Activated CD4-positive, alpha-beta T cell treated with anti-CD3 and anti-CD28 coated beads, Interleukin-2, amount 50 U/mL, for 1 hour (primary cell): ENCODE results near the gene YTHDF1.

ENCODE experiments used
- DNase-seq: peaks from one replicate; pipeline ENCODE4 v3.0.0-alpha.2; 2020

The YTHDF1 gene

DNA sequence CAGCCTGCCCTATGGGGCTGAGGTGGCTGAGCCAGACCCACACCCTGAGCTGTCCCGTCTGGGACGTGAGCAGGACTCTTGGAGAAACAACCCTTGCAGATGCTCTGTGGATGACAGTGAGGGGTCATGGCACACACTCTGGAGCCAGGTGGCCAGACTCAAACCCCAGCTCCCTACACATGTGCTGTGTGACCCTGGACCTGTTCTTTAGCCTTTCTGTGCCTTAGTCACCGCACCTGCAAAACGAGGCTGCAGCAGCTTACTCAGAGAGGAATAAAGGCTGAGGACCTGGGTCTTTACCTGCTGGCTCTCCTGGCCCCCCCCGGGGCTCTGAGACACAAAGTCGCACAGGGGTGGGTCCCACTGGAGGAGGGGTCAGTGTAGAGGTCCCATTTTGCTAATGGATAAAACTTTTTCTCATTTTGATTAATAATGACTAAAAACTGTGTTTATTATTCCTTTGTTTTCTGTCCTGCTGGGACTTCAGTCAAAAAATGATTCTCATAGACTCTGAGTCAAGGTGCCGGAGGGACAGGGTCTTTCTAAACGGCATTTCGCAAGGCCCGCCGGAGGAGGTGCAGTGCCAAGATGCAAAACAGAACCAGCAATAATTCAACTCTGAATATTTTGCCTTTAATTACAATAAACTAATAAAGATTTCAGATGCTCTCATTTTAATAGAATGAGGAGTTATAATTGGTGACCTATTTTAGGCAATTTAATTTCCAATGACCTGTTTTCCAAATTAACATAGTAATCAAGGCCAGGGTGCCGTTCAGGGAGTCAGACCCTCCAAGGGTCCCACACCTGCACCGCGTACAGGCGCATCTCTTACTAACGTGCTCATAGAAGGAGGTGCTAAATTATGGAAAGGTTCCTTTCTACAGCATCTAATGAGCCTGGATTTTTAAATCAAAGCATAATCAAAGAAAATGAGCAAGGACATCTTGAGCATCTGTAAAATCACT is 62.4 kb downstream of the YTHDF1 start:
- DNase-seq, result no peak

DNA sequence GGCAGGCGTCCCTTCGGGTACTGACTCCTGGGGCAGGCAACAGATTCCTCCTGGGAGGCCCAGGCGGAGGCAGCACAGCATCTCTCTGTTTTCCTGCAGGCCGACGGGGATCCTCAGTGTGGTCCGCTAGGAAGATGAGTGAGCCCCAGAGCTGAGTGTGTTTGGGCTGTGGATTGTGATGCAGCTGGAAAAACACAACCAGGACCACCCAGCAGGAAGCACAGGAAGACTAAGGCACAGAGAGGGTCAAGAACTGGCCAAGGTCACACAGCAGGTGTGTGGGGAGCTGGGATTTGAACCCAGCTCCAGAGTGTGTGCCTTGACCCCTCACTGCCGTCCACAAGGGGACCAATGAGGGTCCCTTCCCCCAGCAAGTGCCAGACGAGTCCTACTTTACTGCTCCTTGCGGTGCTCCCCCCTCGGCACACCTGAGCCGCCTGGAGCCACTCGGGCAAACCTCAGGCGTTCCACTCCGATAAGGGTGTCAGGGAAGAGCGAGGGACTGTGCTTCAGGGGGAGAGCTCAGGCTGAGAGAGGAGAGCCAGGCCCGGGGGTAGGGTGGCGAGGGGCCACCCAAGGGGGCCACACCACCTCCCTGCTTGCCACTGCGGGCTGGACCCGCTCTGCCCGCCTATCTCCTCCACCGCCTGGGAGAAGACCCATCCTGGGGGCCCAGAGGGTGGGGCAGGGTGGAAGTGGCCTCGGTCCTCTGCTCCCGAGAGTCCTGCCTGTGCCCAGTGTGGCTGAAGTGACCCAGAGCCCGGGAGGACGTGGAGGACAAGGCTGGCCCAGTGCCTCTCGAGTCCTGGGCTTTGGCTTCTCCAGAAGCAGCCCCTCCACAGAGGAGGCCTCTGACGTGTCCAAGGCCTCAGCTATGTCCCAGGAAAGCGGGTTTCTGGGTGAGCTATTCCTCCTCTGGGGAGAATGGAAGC is 63.3 kb downstream of the YTHDF1 start:
- DNase-seq, result no peak

DNA sequence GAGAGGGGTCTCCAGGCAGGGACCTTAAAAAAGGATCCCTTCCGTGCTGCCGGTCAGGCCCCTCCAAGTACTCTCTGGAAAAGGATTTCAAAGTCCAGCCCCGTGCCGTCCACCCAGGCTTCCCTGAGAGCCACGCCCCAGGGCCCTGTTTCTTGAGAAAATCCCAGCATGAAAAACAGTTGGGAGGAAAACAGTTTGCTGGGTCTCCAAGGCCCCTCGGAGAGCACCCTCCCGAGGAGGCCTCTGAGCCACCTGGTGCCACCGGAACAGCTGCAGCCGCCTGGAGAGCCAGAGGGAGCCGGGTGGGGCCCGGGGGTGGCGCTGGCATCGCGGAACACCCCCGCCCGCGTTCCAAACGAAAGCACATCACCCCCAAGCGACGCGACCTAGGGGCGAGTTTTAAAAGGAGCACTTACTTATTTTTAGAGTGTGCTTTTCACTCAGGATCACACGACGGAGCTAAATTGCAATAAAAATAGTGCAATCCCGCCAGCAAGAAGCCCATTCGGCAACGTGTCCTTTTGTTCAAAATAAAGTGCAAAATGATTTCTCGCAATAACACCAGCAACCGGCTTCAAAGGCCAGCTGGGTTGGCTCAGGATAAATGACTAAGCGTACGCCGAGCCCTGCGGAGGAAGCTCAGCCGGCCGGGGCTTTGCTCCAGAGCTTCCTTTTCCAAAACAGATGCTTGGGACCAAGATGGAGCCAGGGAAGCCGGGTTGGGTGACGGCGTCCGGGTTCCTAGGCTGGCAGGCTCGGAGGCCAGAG is 64.2 kb downstream of the YTHDF1 start:
- DNase-seq, result no peak

DNA sequence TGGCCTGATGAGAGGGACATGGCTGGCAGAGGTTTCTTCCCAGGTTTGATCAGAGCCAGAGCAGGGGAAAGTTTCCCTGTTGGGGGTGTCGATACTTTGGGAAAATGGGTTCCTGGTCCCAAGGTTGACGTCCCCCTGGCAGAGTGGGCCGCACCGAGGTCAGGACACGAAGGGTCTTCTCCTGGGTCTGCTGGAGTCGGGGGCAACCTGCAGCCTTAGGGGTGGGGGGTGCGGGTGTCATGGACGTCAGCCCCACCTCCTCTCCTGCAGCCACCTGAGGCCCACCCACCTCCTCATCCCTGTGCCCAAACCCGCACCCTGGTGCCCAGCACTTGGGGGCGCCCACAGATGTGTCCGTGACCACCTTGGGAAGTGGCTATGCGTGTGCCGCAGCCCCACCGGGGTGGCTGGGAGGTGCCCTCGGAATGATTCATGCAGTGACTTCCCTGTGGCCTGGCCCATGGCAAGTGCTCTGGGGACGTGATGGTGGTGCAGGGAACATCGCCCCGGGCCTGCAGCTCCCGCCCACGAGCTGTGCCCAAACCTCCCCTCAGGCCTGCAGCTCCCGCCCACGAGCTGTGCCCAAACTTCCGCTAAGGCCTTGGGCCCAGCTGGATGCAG is 64.9 kb downstream of the YTHDF1 start:
- DNase-seq, result no peak

- DNase-seq, result no peak
Measured at GRCh38 chr20:63150391-63150898, 65.5 kb downstream of the YTHDF1 start.

- no peak for DNase-seq
Measured at GRCh38 chr20:63149531-63150192, 66.3 kb downstream of the YTHDF1 start.

DNA sequence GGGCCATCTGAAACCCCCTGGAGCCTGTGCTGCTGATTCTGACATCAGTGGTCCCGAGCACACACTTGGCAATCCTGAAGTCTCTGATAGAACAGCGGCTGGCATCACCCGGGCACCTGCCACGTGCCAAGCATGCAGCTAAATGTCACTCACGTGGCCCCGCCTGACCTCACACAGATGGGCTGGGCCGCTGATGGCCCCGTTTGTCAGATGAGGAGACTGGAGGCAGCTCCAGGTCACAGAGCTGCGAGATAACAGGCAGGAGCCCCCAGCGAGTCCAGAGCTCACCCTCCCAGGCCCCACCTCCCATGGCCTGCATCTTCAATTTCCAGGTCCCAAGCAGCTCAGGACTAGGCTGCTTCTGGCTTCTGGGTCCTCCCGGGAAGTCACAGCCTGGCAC is 67.2 kb downstream of the YTHDF1 start:
- no peak for DNase-seq

DNA sequence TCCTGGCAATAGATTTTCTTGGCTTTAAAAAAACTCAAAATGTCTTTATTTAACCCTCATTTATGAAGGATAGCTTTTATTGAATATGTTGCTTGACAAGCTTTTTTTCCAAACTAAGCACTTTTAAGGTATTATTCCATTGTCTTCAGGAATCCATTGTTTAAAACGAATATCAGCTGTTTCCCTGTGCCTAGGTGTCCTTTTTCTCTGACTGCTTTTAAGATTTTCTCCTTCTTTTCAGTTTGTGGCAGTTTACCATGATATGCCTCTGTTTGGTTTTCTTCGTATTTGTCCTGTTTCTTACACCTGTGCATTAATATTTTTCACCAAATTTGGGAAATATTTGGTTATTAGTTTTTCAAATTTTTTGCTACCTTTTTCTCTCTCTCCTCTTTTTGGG is 68.4 kb downstream of the YTHDF1 start:
- no peak for DNase-seq
